NCI-H2171 (cell line): ENCODE measurements around the gene NSL1.
A peak's percentile ranks its signal among the peaks of the same experiment; 100 is the strongest.
"Not testable (repeated sequence)": the region's sequence is repeated elsewhere in the genome, so short reads cannot be mapped to it uniquely, and the experiment has no call there.

Experiments used
- DNase-seq: peaks from one replicate; lab custom pipeline; 2025; lab: John Stamatoyannopoulos, UW

NSL1 gene

DNA sequence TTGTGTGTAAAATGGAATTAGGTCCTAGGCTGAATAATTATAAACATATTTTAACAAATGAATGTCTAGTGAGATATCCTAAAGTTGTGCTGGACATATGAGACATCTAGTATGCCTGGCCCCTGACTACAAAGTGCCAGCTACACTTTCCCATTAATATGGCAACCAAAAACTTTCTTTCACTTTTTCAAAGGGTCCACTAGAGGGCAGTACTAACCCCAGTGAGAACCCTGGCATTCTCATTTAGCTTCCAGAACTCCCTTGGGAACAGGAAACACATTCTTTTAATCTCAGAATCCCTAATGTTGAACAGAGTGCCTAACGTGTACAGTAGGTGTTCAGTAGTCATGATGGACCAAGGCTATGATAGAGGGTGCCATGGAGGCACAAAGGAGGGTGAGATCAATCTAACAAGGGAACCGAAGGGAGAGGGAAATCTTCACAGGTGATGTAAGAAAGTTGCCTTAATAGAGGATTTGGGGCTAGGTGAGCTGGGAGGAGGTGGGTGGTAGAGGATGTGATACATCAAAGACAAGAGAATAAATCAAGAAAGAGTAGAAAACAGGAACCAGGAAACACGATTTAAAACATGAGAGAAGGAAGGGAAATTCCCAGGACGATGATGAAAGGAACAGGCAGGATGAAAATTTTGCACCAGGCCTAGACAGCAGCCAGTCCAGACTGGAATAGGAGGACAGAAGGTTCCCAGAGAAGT lies 41.6 kb downstream of the NSL1 start:
- DNase-seq, result peak; percentile 53

DNA sequence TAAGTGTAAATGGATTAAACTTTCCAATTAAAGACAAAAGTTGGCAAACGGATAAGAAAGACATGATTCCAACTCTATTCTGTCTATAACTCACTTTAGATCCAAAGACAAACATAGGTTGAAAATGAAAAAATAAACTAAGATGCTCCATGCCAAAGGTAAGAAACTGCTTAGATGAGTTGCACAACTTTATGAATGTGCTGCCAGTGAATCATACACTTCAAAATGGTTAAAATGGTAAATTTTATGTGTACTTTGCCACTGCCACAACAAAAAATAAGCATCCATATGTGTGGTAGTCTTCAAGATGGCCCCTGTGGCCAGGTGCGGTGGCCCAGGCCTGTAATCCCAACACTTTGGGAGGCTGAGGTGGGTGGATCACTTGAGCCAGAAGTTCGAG lies 45.0 kb downstream of the NSL1 start:
- DNase-seq, result no peak

DNA sequence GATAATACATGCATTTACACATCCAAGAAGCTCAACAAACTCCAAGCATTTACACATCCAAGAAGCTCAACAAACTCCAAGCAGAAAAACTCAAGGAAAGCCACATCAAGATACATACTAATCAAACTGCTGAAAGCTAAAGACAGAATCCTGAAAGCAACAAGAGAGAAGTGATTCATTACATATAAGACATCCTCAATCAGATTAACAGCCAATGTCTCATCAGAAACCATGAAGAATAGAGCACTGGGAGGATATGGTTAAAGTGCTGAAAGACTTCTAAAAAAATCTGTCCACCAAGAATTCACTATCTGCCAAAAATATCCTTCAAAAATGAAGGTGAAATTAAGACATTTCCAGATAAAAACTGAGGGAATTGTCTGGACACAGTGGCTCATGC lies 46.3 kb downstream of the NSL1 start:
- DNase-seq, result no peak

DNA sequence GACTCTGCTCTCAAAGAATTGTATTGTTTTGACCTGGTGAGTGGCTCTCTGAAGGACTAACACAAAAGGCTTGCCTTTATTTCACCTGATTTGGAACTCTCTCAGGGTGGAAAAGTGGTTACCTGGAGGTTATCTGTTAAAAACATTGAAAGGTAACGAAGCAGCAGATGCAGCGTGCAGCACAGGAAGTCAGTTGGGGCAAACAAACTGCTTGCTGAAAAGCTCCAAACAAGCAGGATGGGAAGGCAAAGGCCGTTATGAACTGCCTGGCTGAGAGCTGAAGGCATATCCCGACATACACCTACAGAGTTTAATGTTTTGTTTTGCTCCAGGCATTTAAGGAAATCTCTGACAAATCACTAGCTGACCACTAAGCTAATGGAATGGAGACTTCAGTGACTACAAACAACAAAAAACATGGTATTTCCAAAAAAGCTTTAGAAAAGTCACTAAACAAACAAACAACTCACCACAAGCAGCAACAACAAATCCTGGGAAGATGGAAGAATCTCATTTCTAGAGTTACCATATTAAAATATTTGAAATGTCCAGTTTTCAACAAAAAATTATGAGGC lies 47.6 kb downstream of the NSL1 start:
- no peak for DNase-seq

DNA sequence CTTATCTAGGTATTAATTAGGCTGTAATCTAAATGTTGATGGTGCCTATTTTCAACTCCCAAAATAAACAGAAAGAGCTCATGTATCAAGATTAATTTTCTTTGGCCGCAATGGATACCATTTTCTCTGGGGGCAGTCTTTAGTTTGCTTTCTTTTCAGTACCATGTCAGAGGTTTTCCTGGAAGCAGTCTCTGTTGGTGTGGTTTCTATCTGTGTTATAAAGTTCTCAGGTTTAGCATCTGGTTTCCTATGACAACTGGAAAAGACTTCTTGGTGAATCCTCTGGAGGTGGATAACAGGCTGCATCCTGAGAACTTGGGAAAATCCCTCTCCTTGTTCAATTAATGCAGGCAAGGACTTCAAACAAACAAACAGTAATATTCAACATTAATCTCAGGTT lies 53.2 kb downstream of the NSL1 start:
- no peak for DNase-seq

DNA sequence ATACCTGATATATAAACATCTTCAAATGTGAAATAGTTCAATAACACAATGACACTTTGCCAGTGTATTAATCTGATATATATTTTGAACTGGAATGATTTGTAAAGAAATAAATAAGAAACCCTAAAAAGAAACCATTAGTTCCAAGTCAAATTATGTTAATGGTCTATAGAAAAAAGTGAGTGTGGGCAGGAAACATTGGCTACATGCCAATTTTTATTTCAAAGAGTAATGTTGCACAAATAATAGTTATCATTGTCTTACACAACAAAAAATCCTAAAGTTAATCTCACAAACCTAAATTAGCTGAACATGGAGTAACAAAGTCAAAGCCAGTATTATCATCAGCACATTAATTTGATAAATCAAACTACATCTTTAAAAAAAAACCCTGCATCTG lies 54.0 kb downstream of the NSL1 start:
- no peak for DNase-seq

DNA sequence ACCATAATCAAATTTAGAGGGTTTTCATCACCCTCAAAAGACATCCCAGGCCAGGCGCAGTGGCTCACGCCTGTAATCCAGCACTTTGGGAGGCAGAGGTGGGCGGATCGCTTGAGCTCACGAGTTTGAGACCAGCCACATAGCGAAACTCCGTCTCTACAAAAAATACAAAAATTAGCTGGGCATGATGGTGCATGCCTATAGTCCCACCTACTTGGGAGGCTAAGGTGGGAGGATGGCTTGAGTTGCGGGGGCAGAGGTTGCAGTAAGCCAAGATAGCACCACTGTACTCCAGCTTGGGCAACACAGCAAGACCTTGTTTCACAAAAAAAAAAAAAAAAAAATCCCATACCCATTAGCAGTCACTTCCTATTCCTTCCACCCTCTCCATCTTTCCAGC lies 58.5 kb downstream of the NSL1 start:
- no peak for DNase-seq

DNA sequence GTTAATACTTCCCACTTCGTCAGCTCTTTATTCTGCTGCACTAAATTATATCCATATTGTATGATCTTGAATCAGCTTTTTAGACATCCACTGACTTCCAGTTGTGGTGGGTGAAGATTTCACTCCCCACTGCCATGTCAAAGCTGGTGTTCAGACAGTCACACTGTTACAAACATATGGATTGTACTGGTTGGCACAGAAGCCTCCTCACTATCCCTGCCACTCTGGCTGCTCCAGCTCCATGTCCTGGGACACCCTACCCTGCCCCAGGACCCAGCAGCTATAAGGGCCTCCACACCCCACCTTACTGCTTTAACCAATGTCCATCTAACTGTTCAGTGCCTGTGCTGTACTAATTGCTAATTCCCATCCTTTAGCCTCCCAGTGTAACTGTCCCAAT lies 59.9 kb downstream of the NSL1 start:
- DNase-seq, result no peak

DNA sequence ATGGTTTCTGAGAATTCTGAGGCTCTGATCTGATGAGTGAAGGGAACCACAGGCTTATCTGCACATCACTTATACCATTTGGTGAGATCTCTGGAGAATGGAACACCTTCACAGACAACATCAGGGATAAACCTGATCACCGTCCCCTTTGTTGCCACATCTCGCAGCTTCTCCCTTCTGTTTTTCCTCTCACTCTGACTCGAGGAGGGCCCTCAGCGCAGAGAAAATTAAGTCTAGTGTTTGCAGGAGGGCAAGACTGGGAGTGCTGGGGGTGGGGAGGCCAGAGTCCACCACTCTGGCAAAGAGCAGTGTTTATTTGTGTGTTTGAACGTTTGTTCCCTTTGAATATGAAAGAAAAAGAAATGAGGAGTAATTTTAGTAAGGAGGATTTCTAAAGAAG lies 63.0 kb downstream of the NSL1 start:
- DNase-seq, result no peak

DNA sequence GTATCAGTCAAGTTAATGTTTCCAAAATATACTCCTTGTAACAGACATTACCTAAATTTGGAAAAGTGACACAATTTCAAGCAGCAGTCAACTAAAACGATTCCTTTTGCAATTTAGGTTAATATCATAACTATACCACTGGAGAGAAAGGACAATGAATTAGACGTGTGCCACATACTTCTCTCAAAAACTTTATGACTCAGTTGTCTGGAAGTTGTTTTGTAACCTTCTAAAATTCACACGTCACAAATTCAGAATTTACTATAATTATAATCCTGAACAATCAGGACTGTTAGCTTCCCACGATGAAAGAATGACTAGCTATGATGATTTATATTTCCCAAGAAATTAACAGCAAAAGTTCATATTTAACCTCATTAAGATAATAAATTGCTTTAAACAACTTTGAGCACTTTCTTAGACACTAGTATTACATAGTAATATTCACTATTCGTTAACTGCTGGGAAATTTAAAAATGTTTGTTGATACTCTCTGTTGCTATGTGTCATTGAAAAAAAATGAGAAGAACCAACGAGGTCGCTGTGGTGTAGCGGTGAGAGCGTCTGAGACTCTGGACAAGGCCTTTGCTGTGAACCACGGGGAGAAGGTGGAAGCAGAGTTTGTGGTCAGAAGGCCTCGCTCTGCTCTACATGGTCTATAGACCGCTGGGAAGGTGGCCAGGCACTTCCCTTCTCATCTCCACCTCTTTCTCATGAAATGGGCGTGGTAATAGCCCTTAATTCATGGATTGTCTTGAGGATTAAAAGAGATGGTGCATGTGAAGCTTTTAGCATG lies 64.0 kb downstream of the NSL1 start:
- no peak for DNase-seq

DNA sequence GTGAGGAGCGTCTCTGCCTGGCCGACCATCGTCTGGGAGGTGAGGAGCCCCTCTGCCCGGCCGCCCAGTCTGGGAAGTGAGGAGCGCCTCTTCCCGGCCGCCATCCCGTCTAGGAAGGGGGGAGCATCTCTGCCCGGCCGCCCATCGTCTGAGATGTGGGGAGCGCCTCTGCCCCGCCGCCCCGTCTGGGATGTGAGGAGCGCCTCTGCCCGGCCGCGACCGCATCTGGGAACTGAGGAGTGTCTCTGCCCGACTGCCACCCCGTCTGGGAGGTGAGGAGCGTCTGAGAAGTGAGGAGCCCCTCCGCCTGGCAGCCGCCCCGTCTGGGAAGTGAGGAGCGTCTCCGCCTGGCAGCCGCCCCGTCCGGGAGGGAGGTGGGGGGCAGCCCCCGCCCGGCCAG lies 66.9 kb downstream of the NSL1 start:
- DNase-seq, result not testable (repeated sequence)

DNA sequence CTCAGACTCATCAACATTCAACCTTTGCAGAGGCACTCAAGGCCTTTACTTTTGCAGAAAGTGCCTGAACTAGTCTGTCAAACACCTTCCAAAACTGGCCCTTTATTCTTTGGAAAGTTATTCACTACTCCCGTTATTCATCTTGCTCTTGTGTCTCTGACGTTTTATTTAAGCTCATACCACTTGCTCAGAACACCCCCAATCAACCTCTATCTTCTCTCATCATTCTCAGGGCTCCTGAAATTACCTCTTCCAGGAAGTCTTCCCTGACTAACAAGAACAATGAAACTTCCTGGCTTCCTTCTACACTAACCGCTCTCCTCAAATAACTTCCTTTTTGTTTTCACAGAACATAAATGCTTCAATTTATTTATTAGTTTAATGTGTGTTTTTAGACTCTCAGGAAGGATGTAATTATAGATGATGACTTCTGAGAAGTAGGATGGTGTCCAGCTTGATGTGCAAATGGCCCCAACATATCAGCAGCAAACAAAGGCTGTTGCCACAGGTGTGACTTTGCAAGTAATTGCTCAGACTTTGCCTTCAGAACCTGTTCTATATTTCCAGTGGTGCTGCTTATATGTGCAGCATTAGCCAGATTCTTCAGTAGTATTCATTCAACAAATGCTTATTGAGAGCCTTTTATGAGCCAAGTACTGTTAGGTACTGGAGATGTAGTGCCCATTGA lies 69.2 kb downstream of the NSL1 start:
- no peak for DNase-seq

DNA sequence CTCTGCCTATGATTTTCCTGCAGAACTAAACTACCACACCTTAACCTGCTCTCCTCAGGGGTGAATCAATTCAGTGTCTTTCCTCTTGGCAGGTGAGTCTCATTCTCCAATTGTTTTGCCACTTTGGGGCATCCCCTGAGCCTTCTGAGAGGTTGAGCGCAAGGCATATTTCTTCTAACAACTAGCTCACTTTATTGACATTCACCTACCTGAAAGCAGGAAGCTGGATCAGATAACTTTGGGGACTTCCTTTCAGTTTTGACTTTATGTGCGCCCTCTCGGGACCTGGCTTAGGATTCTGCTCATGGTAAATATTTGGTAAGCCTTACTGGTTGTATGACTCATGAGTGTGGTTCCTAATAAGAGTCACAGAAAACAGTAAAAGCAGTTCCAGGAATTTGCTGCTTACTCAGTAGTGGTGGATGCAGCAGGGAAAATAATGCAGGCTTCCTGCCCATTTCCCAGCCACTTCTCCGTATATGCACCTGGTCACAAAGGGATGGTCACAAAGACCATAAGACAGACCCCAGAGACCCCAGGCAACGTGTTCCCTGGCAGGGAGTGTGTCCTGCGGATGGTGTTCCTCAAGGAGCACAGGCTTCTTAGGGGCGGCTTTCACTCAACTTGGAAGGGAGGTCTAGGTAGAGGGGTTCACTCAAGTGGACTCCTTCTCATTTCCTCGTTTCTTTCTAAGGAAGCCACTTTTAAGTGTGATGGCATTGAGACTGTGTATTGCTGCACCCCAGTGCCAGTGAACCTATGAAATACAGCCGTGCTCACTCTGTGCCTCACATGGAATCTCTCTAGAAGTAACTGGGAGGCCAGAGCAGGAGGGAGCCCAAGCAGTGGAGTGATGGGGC lies 70.0 kb downstream of the NSL1 start:
- no peak for DNase-seq

DNA sequence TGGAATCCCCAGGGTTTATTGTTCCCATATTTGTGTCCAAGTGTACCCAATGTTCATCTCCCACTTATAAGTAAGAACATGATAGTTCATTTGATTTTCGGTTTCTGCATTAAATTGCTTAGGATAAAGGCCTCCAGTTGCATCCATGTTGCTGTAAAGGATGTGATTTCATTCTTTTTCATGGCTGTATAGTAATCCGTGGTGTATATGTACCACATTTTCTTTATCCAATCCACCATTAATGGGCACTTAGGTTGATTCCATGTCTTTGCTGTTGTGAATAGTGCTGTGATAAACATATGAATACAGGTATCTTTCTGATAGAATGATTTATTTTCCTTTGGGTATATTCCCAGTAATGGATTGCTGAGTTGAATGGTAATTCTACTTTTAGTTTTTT lies 71.9 kb downstream of the NSL1 start:
- no peak for DNase-seq

DNA sequence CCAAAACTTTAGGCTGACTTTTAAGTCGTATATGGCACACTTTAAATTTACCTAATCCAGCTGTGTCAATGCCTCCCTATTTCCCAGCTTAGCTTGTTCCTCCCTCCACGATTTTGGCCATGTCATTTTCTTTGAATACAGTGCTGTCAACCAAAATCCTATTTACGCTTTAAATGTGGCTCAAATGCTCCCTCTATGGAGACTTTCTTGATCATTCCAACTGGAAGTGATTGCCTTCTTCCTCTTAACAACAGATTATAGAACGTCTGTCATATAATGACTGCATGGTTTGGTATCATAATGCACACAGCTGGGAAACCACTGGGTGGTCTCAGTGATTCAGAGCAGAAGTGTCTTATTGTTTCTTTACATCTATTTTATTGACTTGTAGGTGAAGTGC lies 73.1 kb downstream of the NSL1 start:
- DNase-seq, result no peak

DNA sequence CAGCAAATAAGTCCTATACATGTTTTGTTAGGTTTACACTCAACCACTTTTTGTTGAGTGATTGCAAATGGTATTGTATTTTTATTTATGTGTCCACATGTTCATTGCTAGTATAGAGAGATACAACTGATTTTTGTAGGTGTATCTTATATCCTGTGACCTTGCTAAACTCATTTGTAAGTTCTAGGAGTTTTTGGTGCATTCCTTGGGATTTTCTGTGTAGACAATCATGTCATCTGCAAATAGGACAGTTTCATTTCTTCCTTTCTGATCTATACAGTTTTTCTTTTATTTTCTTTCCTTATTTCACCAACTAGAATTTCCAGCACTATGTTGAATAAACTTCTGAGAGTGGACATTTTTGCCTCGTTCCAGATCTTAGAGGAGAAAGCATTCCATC lies 75.4 kb downstream of the NSL1 start:
- DNase-seq, result no peak

DNA sequence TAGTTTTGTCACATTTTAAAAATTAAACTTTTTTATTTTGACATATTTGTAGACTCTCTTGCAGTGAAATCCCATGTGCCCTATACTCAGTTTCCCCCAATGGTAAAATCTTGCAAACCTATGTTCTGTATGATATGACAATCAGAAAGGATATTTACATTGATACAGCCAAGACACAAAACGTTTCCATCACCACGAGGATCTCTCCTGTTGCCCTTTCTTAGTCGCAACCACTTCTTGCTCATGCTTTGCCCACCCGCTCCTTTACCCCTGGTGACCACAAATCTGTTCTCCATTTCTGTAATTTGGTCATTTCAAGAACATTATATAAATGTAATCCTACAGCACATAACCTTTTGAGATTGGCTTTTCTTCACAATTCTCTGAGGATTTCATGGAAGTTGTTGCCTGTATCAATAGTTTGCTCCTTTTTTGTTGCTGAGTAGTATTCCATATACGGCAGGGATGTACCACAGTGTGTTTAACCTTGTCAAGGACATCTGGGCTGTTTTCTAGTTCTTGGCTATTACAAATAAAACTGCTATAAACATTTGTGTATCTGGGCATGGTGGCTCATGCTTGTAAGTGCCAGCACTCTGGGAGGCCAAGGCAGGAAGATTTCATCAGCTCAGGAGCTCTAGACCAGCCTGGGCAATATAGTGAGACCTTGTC lies 78.0 kb downstream of the NSL1 start:
- no peak for DNase-seq

DNA sequence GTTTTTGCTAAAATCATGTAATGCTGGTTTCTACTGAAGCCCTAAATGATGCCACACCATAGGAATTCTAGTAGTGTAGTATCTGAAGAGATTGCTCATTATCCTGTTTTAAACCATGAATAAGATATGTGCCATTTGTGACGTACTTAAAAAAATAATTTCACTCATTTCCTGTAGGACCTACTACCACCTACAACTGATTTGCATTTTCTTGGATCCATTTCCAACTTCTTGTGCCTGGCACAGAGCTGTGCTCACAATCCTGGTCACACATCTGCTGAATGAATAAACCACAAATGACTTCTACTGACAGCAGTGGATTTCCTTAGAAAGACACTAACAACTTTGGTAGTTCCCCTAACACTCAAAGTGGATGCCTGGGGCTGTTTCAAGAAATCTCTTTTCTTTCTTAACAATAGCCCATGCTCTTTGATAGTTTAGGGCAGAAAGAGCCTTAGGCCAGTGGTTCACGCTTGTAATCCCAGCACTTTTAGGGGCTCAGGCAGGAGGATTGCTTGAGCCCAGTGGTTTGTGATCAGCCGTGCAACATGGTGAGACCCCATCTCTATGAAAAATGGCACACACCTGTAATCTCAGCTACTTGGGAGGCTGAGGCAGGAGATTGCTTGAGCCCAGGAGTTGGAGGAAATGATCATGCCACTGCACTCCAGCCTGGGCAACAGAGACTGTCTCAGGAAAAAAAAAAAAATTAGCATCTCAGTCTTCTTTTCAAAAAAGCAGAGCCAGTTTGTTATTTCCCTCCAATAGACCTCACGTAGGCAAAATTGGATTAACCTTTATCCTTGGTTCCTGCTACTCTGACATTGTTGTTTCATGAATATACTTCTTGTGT lies 78.9 kb downstream of the NSL1 start:
- no peak for DNase-seq

DNA sequence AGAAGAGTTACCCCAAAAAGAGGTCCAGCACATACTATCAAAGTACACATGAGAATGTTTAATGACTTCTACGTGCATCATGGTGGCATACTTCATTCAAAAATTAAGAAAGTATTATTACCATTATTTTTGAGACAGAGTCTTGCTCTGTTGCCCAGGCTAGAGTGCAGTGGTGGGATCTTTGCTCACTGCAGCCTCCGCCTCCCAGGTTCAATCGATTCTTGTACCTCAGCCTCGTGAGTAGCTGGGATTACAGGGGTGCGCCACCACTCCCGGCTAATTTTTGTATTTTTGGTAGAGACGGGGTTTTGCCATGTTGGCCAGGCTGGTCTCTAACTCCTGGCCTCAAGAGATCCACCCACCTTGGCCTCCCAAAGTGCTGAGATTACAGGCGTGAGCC lies 79.6 kb downstream of the NSL1 start:
- DNase-seq, result not testable (repeated sequence)

DNA sequence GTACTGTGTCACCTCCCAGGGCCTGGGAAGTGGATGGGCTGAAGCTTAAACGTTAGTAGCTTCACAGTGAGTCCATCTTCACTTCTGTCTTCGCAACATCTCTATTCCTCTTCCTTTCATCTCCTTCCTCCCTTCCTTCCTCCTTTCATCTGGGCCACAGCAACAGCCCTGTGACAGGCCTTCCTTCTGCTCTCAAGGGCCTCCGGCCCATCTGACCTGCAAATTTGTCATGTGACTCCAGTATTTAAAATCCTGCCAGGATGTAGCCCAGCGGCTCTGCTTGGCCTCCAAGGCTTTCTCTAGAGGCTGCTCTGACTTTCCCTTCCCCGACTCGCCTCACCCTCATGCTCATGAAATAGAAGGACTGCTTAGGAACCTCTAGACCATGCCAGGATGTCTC lies 81.0 kb downstream of the NSL1 start:
- no peak for DNase-seq
